HL-60/S4 treated with retinoic acid at 250 ng/mL for 4 days and 3 days (cell line): ENCODE results near the gene C1orf210.

Experiments
- in situ Hi-C: fragments of 300-500 bp; cut with MboI; formaldehyde crosslinking; loops from 2 replicates; pipeline ENCODE4 v1.7.0; 2022; ENCODE audit warnings: low sequenced_read_pairs

C1orf210 gene

GRCh38 chr1:43275826-43276620, 9.4 kb downstream of the C1orf210 start:
- in situ Hi-C loops: no loop called here

- in situ Hi-C loops: no loop called here
These were observed 10.6 kb downstream of the C1orf210 start for GRCh38 chr1:43274804-43275180.

GRCh38 chr1:43274125-43274803, 11.1 kb downstream of the C1orf210 start:
- in situ Hi-C loops: no loop called here

DNA sequence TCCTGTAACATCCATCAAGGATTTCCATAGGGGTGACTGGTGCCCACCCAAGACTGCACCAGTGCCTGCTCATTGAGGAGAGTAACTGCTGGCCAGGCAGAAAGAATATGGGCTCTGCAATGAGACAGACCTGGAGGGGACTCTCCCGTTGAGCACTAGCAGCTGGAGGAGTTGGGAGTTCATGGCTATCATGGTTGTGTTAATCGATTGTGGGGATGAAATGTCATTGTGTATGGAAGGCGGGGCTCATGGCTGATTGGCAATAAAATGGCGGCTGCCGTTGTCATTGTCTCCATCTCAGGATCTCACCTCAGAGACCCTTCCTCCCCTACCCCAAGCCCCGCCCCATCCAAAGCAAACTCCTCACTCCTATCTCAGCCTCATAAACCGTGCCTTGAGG, 11.7 kb downstream of the C1orf210 start:
- in situ Hi-C loops: no loop called here

DNA sequence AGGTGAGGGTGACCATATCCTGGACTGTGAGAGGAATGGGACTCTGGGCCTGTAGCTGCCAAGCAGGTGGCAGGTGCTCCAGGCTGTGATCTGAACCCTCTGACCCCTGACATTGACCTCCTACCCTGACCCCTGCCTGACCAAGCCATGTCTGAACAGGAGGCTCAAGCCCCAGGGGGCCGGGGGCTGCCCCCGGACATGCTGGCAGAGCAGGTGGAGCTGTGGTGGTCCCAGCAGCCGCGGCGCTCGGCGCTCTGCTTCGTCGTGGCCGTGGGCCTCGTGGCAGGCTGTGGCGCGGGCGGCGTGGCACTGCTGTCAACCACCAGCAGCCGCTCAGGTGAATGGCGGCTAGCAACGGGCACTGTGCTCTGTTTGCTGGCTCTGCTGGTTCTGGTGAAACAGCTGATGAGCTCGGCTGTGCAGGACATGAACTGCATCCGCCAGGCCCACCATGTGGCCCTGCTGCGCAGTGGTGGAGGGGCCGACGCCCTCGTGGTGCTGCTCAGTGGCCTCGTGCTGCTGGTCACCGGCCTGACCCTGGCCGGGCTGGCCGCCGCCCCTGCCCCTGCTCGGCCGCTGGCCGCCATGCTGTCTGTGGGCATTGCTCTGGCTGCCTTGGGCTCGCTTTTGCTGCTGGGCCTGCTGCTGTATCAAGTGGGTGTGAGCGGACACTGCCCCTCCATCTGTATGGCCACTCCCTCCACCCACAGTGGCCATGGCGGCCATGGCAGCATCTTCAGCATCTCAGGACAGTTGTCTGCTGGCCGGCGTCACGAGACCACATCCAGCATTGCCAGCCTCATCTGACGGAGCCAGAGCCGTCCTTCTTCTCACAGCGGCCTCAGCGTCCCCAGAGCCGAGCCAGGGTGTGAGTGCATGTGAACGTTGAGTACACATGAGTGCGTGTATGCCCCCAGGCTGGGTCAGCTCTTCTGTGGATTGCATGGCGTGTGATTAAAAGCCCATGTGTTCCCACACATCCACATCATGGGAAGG, 12.5 kb downstream of the C1orf210 start:
- in situ Hi-C loops: no loop called here

DNA sequence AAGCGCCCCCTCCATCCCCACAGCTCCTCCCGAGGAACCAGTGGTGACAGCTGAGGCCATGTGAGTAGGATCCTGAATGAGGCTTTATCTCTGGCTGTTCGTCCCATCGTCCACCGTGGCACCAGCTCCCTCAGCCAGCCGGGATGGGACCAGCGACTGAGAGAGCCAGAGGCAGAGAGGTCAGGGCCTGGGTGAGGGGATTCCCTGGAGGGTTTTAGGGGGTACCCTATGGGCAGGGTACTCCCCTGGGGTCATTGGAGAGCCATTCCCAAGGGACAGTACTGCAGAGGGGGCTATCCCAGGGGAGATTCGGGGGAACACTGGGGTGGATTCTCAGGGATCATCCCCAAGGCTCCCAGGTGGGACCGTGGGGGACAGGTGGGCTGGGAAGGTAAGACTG, 13.2 kb downstream of the C1orf210 start:
- in situ Hi-C loops: no loop called here

- in situ Hi-C loops: no loop called here
These were observed 13.9 kb downstream of the C1orf210 start for GRCh38 chr1:43271186-43272118.

GRCh38 chr1:43270421-43271095, 14.8 kb downstream of the C1orf210 start:
- in situ Hi-C loops: no loop called here

DNA sequence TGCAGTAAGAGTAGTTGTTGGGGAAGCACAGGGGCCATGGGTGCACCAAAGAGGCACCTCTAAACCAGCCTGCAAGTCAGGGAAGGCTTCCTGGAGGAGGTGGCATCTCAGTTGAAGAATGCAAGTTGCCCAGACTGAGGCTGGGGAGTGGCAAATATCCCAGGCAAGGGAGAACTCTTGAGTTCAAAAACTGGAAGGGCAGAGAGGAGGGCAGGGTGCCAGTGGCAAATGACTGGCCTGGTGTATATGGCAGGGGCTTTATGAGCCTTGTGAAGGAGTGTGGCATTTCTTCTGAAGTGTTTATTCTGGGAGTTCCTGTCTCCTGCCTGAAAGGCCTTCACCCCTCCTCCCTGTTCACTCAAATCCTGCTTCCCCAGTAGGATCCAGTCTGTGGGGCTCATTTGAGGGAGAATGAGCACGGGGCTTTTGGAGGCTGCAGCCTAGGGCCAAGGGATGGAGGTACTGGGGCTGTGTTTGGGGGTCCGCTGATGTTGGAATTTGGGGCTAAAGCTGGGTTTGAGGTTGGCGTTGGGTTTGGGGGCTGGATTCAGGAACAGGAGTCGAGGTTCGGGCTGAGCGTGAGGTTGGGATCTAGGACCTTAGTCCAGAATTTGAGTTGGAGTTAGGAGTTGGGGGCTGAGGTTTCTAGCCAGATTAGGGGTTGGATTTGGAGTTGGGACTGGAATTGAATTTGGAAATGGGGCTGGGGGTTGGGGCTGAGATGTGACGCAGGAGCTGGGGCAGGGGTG, 15.6 kb downstream of the C1orf210 start, which contains the start of gene TMEM125:
Gene TMEM125 (plus strand): TSS at position 357 of the 749 bp plus-strand sequence. CDS start 2,740 bp downstream, outside the sequence.
- in situ Hi-C loops: no loop called here

GRCh38 chr1:43267818-43268425, 17.5 kb downstream of the C1orf210 start:
- in situ Hi-C loops: no loop called here

DNA sequence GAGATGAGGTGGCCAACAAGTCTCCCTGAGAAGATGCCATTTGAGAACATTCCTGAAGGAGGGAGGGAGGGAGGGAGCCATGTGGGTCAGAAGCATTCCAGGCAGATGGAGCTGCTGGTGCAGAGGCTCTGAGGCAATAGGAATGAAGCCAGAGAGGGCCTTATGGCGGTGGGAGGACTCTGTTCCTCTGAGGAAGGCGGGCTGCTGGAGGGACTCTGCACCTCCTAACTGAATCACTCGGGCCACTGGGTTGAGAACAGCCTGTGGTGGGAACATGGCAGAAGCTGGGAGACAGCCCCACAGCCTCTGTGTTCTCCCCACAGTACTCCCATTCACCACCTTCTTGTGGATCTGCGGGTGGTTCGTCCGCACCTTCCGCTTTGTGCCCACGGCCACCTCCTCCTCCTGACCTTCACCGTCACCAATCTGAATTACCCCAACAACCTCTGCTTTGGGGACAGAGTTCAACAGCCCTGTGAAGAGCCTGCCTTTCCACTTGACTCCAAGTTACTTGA, 18.0 kb downstream of the C1orf210 start:
- in situ Hi-C loops: no loop called here

DNA sequence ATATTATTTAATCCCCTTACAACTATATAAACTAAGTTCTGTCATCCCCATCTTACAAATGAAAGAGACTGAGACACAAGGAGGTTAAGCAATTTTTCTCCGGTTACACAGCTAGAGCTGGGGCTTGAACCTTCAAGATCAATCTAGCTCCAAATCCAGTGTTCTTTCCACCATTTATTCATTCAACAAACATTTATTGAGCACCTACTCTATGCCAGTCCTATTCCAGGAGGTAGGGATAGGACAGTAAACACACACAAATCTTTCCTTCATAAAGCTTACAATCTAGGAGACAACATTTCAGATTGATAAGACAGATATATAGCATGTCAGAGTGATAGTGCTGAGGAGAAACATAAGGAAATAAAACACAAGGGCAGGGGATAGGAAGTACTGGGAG, 18.5 kb downstream of the C1orf210 start:
- in situ Hi-C loops: no loop called here

- in situ Hi-C loops: no loop called here
These were observed 19.9 kb downstream of the C1orf210 start for GRCh38 chr1:43265431-43265830.

DNA sequence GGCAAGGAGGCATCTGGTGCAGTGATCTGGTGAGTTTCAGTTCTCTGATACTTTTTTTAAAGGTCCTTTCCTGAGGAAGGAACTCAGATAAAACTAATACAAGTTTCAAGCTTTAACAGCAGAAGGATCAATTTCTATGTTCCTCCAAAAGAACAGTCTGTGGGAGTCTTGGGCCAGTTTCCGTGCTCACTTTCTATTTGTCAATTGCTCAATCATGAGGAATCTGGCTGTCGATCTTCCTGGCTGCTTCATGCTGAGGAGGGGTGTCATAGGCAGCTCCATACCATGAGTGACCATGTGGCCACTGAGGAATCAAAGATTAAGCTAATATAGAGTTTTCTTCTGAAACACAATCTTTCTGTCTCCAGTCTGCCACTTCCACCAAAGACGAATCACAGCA, 27.0 kb downstream of the C1orf210 start:
- in situ Hi-C loops: no loop called here

DNA sequence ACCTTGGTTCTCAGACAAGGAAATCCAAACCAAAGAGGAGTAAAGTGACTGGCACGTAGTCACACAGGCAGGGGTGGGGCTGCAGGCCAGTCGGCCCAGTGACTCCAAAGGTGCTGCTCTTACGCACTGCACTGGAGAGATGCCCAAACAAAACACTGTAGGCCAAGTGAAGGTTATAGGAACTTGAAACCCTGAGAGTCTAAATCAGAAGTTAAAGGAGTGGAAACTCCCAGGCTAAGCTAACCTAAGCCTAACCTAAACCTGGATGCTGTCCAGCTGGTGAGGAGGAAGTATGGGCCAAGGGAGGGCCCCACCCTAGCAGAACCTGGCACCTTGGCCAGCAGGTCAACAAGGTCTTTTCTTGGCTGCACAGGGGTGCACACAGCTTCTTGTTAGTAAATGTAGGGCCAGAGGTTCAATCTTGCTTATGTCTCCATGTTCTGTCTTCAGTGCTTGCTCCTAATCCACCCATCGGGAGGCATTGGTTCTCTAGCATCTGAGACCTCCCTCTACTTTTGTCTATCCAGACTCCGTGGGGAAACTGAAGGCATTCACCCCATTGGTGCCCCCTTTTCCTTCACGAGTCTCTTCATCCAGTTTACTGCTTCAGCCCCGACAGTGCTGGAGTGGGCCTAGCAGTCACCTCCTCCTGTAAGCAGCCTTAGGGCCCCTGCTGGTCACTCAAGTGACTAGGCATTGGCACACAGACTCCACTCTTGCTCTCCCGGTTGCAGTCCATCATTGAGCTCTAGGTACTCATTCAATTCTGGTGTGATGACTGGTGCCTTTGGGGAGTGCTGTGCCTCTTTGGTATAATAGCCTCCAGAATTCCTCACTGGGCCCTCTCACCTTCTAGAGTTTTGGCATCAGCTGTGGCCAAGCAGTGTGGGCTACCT, 28.5 kb downstream of the C1orf210 start:
- in situ Hi-C loops: no loop called here

DNA sequence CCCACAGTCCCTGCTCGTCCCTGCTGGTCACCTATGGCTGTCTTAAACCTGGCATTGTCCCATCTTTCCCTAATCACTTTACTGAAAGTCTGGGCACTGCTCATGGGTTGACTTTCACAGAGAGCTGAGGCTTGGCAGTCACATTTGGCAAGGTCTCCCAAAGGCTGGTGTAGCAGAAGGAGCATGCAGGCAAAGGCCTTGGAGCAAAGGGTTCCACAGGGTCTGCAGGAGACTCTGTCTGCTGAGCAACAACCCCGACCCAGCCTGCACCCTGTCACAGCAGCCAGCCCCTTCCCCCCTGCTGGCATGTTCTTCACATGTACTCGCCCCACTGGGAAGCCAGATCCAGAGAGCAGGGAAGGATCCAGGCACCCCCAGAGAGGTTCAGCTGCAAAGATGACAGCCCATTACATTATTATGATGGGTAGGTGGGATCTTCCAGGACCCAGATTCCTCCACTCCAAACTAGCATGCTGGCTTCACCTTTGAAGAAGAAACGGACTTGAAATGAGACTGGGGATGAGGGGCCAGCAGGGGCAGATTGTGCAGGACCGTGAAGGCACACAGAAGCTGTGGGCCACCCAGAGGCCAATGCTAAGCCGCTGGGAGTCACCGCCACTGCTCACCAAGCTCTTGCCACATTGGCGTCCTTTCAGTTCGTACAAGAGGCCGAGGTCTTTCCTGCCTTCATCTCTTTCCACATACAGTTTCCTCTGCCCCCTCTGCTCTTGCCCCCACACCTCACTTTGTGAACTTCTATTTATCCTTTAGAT, 29.8 kb downstream of the C1orf210 start:
- in situ Hi-C loops: no loop called here
